Heart left ventricle (tissue), 16 donors: ENCODE measurements around the gene NKD1. TPM values are rescaled to one million over a fixed set of nuclear protein-coding genes. Genes with fewer than 3 reads are reported as not detected.

Experiments
- ATAC-seq, 4 donors: fragments of 200-7000 bp; cut with Tn5 transposase; one replicate each; pipeline ENCODE4 v1.9.1; 2020 to 2022; ENCODE audit warnings: moderate library complexity in 4 of 4, mild to moderate bottlenecking in 3 of 4, moderate number of reproducible peaks in 1 of 4
- DNase-seq, 5 donors: peaks; one replicate each; pipeline ENCODE4 v3.0.0-alpha.2; 2020
- H3K27ac ChIP-seq, 12 donors: fragments of 200-600 bp; sonication (generic) in 4 of 12; one replicate each; pipeline versions ENCODE4 v1.5.0 to v1.8.0; 2016 to 2022; ENCODE audit warnings: mild to moderate bottlenecking in 2 of 12
- H3K27me3 ChIP-seq, 9 donors: fragments of 200-600 bp; sonication (generic) in 2 of 9; one replicate each; pipeline versions ENCODE4 v1.5.1 to v1.8.0; 2016 to 2022; ENCODE audit warnings: mild to moderate bottlenecking in 3 of 9
- H3K36me3 ChIP-seq, 9 donors: fragments of 200-600 bp; sonication (generic) in 2 of 9; one replicate each; pipeline versions ENCODE4 v1.5.0 to v1.8.0; 2018 to 2022; ENCODE audit warnings: mild to moderate bottlenecking in 2 of 9
- H3K4me1 ChIP-seq, 12 donors: fragments of 200-600 bp; sonication (generic) in 4 of 12; one replicate each; pipeline versions ENCODE4 v1.5.0 to v1.8.0; 2016 to 2022; ENCODE audit warnings: mild to moderate bottlenecking in 3 of 12
- H3K4me3 ChIP-seq, 12 donors: fragments of 200-600 bp; sonication (generic) in 4 of 12; one replicate each; pipeline versions ENCODE4 v1.5.0 to v1.8.0; 2017 to 2022; ENCODE audit warnings: mild to moderate bottlenecking in 9 of 12, moderate library complexity in 4 of 12
- H3K9me3 ChIP-seq, 12 donors: fragments of 200-600 bp; sonication (generic) in 4 of 12; one replicate each; pipeline versions ENCODE4 v1.5.0 to v1.8.0; 2016 to 2022; ENCODE audit warnings: mild to moderate bottlenecking in 1 of 12
- POLR2A ChIP-seq, 2 donors: fragments of 450-650 bp; IDR thresholded peaks; one replicate each; pipeline ENCODE4 v1.6.1; 2017; ENCODE audit warnings: antibody characterized with exemption in 2 of 2, mild to moderate bottlenecking in 2 of 2, moderate library complexity in 2 of 2
- WGBS, 4 donors: extraction: QIAGEN DNeasy Blood & Tissue Kit in 2 of 4; methylation state at CpG; one replicate each; pipeline versions ENCODE4 v1.1.5 to v1.1.7; 2013 to 2018; 5-methylcytosine and 5-hydroxymethylcytosine counted together
- intact Hi-C, 10 donors: fragments of 100-400 bp; cut with DNase I; formaldehyde crosslinking; loops; one replicate each; pipeline versions ENCODE4 v1.11.1 to v1.14.2; 2022
- polyA plus RNA-seq, 2 donors: library from polyadenylated mRNA; stranded (reverse); fragments of 200-250 nt; gene quantifications; one replicate each; pipeline ENCODE4 v1.2.3, GENCODE V29; 2013
- total RNA-seq, 9 donors: library from RNA; depleted of rRNA in 2 of 9; stranded (reverse); fragments of >200 nt in 2 of 9; fragmentation: NEBNext Ultra II Directional in 3 of 9; extraction: Animal tissue kit (Norgen Biotek cat#: 25700) in 3 of 9; gene quantifications; one replicate each; pipeline versions ENCODE4 v1.1.0 to v1.2.4, GENCODE V29; 2016 to 2023
- TF ChIP-seq, protein P1 (sequence below), 12 donors: fragments of 200-600 bp; sonication (generic) in 4 of 12; IDR thresholded peaks; one replicate each; pipeline versions ENCODE4 v1.5.0 to v1.8.0; 2018 to 2022; ENCODE audit warnings: antibody characterized with exemption in 12 of 12, mild to moderate bottlenecking in 5 of 12
- donor health status: ischemic (EF 13 %, LVEDD 7.1; RV severe dilation, severe dysfunction).
- donor health status: healthy with polysubstance abuse.
- donor health status: DM: no; HTN: yes; CAD: no.
- donor health status: DM: no; HTN: no; CAD: no.
- donor health status: ischemic (EF 25% LVEDD 6.9; RV normal size, moderate dysfunction).
- donor health status: ischemic (EF 25% LVEDD 5.7; RV mildly dilated, moderate dysfunction).
- donor health status: healthy.
- donor health status: DM: yes; HTN: yes; CAD: no.
- donor health status: ischemic (EF 35%, LVEDD 5.7; RV mildly dilated, moderate dysfunction).
- donor health status: nonischemic (EF 11% LVEDD 7.7; RV severe dilation, severe dysfunction).
- donor health status: DM: yes; HTN: yes; CAD: no.
- donor health status: PGD.
- donor health status: ischemic (EF 29% LVEDD 5.4; RV normal size, mild dysfunction).
- donor health status: nonischemic (EF 23%, LVEDD 6.1; RV moderate dilation, normal function).

NKD1 gene
- total and polyA plus RNA-seq, 11 donors: 0.05 to 1.0 (median 0.26) TPM

DNA sequence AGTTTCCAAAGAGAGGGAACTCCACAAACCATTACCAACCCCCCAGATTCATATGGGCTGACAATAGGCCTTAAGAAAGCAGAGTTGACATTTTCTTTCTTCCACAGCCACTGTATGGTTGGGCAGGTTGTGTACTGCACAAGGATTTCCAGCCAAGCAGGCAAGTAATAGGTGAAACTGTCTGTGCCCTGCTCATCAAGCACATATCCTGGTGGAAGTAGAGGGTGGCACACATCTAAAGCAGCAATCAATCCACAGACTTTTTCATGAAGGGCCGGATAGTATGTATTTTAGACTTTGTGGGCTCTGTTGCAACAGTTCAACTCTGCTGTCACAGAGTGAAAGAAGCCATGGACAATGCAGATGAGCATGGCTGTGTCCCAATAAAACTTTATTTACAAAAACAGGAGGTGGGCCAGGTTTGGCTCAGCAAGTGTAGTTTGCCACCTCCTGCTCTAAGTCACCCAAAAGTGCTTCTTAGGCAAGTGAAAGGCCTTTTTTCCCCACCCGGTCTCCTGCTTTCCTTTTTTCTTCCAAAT, 69.5 kb downstream of the NKD1 start:
- WGBS, 4 donors: 96 to 98% (median 97%) methylated on average over 2 of the region's 2 CpGs
- H3K27me3 ChIP-seq: no peaks in the 10 kb centered on the region
- DNase-seq: no peak
- H3K4me1 ChIP-seq: peaks cover 0 to 47% (median 26%) of the 10 kb centered on the region in 12 donors
- no peak overlapping the region for H3K4me3 ChIP-seq
- ATAC-seq: no peak
- intact Hi-C loops: no loop called here
- H3K9me3 ChIP-seq: no peaks in the 10 kb centered on the region
- no peaks in the 10 kb centered on the region for H3K36me3 ChIP-seq
- H3K27ac ChIP-seq: peak overlapping the region in 1 of 12 donors; percentile 89
- TF ChIP-seq POLR2A (IDR thresholded peaks at IDR 0.05): no peak
- TF ChIP-seq, protein P1, sequence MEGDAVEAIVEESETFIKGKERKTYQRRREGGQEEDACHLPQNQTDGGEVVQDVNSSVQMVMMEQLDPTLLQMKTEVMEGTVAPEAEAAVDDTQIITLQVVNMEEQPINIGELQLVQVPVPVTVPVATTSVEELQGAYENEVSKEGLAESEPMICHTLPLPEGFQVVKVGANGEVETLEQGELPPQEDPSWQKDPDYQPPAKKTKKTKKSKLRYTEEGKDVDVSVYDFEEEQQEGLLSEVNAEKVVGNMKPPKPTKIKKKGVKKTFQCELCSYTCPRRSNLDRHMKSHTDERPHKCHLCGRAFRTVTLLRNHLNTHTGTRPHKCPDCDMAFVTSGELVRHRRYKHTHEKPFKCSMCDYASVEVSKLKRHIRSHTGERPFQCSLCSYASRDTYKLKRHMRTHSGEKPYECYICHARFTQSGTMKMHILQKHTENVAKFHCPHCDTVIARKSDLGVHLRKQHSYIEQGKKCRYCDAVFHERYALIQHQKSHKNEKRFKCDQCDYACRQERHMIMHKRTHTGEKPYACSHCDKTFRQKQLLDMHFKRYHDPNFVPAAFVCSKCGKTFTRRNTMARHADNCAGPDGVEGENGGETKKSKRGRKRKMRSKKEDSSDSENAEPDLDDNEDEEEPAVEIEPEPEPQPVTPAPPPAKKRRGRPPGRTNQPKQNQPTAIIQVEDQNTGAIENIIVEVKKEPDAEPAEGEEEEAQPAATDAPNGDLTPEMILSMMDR (IDR thresholded peaks at IDR 0.05): no peak

DNA sequence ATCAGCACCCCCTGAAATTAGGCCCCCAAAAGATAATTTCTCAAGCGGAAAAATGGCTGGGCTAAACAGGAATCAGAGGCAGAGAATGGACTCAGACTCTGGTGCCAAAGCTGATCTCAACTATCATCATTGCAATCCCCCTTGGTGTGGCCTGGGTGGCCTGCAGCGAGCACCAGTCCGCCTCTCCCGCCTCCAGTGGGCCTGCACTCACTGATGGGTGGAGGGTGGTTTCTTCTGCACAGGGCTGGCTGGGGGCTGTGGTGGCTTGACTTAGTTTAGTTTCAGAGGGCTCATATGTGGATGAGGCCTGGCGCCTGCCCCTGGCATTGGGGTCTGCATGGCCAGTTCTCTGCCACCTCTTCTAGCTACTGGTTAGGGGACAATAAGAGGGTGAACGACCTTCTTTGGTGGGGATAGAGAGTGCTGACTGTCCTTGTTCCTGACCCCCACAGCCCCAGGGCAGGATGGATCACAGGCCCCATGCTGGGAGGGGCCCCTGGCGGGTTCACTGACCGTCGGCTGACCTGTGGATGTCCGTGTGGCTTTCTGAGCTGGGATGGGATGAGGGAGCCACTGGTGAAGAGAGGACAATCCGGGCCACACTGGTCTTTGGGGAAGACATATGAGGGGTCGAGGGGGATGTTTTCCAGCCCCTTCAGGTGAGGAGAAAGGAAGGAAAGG, 70.2 kb downstream of the NKD1 start:
- Histone ChIP-seq H3K4me3 (no peak overlapping the region), H3K4me1 (peaks cover 0 to 41% (median 24%) of the 10 kb centered on the region in 12 donors), H3K27ac (peak overlapping the region in 1 of 12 donors; percentile 89), H3K9me3 (no peaks in the 10 kb centered on the region), H3K36me3 (no peaks in the 10 kb centered on the region), H3K27me3 (no peaks in the 10 kb centered on the region)
- TF ChIP-seq, protein P1 (IDR thresholded peaks at IDR 0.05): no peak
- TF ChIP-seq POLR2A (IDR thresholded peaks at IDR 0.05): no peak
- WGBS, 4 donors: 87 to 96% (median 91%) methylated on average over 7 to 12 of the region's 12 CpGs
- intact Hi-C loops: no loop called here
- no peak for ATAC-seq
- DNase-seq: no peak

DNA sequence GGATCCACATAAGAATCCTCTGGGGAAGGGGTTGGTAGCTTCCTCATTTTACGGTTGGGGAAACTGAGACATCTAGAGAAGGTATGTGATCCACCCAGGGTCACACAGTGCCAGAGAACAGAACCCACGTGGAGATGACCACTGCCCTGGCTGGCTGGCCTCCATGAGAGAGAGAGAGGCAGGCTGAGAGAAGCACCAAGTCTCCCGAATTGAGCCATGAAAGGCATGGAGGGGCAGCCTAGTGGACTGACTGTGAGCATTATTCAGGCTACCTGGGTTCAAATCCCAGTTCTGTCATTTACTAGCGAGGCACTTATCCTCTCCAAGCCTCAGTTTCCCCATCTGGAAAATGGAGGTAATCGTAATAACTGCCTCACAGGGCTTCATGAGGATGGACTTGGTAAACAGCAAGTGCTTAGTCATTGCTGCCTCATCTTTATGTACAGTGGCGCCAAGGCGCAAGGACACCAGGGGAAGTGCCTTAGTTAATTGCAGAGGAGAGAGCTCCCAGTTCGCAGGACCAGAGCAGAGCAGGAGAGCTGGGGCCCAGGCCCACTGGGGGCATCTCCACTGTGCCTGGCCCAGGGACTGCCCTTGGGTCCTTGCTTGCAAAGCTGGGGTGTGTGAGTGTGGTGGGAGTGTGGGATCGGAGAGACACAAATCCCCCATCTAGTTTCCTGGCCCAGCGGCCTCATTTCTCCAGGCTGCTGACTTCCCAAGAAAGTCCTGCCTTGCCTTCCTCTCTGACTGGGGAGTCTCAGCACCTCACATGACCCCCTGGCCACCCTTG, 71.7 kb downstream of the NKD1 start:
- Histone ChIP-seq H3K4me1 (peaks cover 0 to 27% (median 21%) of the 10 kb centered on the region in 12 donors), H3K36me3 (no peaks in the 10 kb centered on the region), H3K9me3 (no peaks in the 10 kb centered on the region), H3K27me3 (no peaks in the 10 kb centered on the region), H3K27ac (no peak overlapping the region), H3K4me3 (no peak overlapping the region)
- TF ChIP-seq, protein P1 (IDR thresholded peaks at IDR 0.05): no peak
- no peak for TF ChIP-seq POLR2A (IDR thresholded peaks at IDR 0.05)
- intact Hi-C loops: loop anchor here in 1 of 10 donors (10.0 kb wide), 1 partner anchor 55 kb away; no protein-coding TSS in a partner anchor
- 91 to 95% (median 93%) methylated on average over 8 to 10 of the region's 10 CpGs for WGBS, 4 donors
- DNase-seq: no peak
- ATAC-seq: no peak
